ENCODE data around the gene GMEB1.

- TF ChIP-seq CTCF (IDR thresholded peaks at IDR 0.05; ENCODE audit: extremely low read depth in 1 of 2, insufficient read depth in 1 of 2, low read depth in 1 of 2, low read length in 2 of 2) (no peak), POLR2AphosphoS5 (IDR thresholded peaks at IDR 0.05; ENCODE audit: insufficient read depth, low read depth, low read length) (no peak)
Observed at GRCh38 chr1:28718586-28719331, 50.2 kb downstream of the GMEB1 start.
